Activated effector memory CD4-positive, alpha-beta T cell treated with Interleukin-2 at 50 U/mL for 16 hours (primary cell): ENCODE data around the gene JAML.
"Not testable (repeated sequence)": the region's sequence is repeated elsewhere in the genome, so short reads cannot be mapped to it uniquely, and the experiment has no call there.

ENCODE experiments used
- DNase-seq: peaks from one replicate; pipeline ENCODE4 v3.0.0-alpha.2; 2020

JAML gene

DNA sequence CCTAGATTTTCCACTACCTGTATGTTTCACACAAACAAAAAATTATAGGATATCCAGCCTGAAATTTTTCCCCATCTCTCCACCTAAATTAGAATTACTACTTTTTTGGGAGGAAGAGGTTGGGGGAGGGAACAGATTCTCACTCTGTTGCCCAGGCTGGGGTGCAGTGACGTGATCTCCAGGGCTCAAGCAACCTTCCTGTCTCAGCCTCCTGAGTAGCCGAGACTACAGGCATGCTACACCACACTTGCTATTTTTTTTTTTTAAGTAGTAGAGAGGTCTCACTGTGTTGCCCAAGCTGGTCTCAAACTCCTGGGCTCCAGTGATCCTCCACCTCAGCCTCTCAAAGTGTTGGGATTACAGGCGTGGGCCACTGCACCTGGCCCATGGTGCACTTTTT, 9.5 kb downstream of the JAML start:
- DNase-seq: no peak

DNA sequence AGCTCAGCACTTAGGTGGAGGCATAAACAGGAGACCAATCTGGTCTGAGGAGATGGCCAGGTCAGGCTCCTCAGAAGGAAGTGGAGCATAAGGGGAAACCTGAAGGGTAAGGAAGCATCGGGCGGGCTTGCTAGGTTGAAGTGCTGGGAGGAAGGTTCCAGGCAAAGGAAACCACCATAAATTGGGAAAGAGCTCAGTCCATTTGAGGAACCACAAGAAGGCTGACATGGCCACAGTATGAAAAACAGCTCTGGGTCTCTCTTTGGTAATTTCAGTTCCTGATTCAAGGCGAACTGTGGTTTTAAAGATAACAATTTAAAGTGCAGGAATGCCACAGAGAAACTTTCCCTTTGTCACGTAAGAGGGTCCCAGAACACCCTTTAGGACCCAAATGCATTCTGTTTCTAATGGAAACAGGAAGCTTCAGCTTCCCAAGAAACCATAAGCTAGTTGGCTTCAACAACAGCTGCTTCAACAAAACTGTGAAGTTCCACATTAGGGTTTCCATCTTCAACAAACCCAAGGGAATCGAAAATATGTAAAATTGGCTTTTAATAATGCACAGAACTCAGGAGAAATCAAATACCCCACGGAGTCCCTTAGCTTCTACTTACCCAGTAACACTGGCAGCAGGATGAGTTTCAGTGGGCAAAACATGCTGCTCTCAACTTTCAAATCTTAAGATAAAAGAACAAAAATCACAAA, 10.4 kb downstream of the JAML start:
- DNase-seq: no peak

DNA sequence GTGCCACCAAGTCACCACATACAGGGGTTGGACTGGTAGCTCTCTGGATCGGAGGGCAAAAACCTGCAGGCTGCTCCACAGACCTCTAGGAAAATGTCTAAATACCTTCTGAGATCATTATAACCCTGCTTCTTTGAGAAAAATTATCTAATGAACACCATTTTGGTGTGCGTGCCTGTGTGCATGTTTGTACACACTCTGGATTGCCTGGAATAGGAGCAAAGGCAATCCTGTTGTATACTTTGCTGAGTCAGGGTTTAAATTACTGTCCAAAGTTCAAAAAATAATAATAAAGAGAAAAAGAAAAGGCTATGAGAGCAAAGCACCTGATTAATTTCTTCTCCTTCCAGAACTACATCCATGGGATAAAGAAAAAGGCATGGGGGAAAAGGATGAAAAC, 11.0 kb downstream of the JAML start:
- DNase-seq: no peak

DNA sequence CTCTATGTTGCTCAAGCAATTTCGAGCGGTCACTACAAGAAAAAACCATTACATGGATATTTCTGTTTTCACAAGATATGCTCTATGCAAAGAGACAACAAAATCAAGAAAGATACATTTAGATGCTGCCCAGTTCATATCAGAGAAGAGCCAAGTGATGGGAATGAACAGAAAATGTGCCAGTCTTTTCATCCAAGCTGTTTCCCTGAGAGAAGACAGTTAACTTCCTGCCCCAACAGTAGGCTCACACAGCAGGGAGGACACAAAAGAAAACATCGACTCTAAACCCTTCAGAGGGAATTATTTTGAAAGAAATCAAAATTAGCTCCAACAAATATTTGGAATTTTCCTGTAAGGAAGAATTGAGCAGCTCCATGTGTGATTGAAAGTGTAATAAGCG, 11.6 kb downstream of the JAML start:
- DNase-seq: no peak

DNA sequence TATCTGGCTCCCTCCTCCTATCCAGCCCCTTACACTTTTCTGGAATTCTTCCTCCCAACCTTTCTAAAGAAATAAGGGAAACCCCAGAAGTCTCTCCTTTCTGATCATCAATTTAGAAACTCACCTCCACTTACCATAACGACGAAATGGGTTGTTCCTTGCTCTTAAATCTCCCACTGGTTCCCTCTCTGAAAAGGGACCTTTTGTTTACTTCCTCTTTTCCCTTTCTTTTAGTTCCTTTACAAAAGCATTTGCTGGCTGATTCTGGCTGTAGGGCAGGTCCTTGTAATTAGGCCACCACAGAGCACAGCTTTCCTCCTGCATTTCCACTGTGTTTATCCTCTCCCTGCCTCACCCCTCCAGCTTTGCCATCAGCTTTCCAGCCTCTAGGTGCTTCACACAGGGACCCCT, 12.0 kb downstream of the JAML start:
- DNase-seq: no peak

DNA sequence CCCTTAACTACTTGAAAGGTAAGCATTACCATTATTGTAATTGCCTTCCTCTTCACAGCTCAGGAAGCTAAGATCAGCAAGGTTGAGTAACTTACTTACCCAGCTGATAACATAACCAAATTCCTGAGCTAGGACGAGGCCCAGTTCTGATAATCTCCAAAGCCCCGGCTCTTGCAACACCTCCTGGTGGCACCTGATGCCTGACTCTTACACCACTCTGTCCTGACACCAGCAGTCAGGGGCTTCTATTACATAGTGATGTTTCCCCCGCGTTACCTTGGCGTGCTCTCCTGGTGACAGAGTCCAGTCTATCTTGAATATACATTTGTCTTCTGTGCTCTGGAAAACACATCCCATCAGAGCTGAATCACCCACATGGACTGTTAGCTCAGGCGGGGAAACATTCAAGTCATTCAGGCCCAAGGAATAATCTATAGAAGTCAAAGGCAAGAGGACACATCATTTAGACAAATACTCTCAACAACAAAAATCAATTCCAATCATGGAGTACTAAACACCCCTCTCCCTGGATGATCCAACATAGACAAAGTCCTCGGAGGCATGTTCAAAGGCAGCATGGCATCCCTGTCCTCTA, 12.6 kb downstream of the JAML start:
- DNase-seq: no peak

DNA sequence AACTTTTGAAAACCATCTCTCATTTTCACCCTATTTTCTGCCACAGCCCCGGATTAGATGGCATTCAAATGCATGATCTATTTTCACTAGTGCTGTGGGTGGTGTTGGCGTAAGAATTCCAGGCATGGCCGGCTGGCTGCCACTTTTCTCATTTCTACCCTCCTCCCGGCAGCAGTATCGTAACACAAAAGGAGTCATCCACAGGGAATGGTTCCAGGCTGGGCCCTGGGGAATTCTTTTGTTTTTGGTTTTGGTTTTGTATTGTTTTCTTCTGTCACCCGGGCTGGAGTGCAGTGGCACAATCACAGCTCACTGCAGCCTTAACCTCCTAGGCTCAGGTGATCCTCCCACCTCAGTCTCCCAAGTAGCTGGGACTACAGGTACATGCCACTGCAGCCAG, 13.8 kb downstream of the JAML start:
- no peak for DNase-seq

DNA sequence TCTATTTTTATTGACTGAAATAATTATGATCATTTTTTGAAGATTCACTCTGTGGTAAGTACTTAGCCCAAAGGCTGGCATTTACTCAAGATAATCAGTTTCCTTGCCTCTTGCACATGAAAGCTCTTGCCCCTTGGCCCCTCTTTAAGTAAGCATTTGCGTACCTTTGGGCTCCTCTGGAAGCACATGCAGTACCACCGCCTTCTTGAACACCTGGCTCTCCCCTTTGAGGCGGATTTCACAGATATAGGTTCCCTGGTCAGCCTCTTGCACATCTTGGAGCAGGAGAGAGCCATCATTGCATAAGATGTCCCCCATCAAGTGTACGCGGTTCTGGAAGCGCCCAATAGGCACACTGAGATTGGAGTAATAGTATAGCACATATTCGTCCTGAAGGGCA, 14.5 kb downstream of the JAML start:
- no peak for DNase-seq

DNA sequence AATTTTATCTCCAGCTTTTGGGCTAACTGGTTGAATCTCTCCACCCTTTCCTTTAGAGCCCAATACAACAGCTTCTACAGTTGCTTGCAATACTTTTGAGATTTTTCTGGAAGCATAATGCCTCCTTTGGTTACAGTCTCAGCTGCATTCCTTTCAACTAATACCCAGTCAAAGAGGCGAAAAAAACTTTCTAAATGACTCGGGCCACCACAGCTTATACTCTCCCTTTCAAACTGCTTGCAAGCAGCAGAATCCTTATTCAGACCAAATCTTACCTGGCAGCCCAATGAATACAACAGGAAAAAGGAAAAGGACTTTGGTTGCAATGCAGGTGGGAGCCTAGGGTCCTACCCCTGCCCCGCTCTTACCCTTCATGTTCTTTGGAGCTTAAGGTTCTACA, 15.8 kb downstream of the JAML start:
- no peak for DNase-seq

DNA sequence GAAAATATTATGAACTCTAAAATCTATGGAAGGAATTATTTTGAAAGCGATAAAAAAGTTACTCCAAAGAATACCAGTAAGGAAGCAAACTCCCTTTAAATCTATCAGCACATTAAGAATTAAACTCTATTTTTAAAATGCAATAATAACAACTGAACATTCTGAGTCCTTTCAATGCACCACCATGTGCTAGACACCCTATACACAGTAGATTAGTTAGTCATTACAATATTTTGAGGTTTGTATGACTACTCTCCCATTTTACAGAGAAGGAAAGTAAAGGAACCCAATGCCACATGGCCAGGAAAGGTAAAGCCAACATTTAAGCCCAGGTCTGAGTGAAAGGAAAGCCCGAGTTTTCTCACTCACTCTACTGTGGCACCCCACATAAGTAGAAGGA, 17.7 kb downstream of the JAML start:
- DNase-seq: no peak

DNA sequence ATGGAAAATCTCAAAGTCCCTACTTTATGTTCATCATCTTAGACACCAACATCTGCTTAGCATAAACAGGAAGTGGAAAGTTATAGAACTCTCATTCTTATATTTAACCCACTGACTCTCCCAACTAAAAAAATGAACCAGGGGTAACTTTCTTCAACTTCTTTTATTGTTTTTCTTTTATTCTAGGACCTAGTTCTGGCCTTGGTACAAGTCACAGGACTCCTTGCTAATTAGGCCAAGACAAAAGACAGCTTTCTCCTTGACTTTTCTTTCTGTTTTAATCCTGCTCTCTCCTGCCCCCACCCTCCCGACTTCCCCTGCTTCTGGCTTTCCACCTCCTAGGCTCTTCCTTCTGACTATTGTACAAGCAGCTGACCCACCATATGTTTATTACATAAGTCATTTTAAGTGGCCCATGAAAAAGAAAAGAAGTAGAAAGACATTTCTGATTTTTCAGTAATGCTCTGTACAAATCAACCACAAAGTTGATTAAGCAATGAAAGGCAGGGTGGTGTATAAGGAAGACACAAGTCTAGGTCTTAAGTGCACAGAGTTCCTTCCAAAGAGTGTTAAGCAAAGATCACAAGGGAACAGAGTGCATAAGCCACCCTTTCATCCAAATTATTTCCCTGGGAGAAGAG, 18.3 kb downstream of the JAML start:
- DNase-seq: no peak

DNA sequence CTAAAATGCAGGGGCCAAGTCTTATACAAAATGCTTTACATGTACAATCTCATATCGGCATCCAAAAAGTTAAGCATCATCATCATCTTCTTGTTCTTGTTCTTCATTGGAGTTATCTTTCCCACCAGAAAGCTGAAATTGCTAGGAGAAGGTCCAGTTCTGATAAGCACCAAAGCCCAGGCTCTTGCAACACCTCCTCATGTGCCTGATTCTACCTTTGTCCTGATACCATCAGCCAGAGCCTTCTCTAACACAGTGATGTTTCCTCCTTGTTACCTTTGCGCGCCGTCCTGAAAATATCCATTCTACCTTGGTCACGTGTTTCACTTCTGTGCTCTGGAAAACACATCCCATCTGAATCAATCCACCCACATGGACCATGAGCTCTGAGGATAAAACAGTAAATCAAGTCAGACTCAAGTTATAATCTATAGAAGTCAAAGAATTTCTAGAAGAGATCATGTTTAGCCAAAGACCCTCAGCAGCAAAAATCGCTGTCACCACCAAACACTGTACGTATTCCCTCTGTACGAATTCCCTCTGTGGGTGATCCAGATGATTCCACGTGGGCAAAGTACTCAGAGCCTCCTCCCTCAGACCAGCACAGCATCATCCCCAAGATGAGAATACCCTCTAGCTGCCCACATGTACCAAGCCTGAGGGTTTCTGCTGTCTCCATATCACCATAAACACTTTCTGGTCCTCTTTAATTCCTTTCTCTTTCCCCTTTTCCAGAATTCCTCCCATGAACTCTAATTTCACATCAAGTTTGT, 19.0 kb downstream of the JAML start:
- DNase-seq: no peak

DNA sequence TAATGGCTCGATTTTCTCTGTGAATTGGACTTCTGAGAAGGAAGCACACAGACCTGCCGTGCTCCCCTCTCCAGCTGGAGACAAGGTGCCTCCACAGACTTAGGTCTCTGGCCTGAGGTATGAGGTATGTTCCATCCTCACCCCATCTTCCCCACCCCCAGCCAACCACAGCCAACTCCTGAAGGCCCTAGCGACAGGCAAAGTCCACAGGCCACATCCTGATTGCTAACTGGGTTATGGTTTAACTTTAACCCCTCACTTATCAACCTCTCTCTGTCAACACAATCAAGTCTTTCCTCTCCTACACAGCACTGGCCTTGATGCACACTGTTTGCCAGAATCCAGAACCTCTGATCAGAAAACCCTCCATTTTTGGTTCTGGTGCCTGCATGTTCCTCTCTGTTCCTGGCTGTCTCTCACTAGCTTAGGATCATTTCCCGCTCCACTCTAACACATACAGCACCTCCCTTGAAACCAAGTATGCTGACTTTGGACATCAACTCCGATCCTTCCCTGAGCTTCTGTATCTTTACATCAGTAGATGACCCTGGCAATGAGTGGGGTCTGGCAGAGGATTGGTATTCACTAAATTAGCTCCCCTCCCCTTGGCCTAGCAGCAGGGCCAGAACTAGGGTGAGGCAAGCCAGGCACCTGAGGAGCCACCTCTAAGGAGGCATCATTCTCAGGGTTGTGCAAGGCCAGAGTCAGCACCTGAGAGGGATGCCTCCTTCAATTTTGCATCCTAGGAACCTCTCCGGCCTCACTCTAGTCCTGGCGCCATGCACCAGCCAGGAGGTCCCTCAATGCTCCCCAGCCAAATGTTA, 22.0 kb downstream of the JAML start:
- peak; percentile 64 for DNase-seq

DNA sequence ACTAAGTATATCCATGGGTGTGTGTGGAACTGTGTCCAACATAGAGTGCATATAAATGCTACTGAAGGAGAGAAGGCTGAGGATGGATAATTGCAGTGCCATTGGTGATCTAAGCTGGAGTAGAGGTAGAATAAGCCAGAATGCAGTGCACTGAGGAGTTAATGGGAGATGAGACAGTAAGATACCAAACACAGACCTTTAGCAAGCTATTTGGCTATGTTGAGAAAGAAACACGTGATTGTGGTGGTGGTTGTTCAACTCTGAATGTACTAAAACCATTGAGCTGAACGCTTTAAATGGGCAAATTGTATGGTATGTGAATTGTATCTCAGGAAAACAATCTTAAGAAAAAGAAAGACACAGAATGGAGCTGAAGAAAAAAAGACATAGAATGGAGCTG, 22.8 kb downstream of the JAML start:
- DNase-seq: no peak

DNA sequence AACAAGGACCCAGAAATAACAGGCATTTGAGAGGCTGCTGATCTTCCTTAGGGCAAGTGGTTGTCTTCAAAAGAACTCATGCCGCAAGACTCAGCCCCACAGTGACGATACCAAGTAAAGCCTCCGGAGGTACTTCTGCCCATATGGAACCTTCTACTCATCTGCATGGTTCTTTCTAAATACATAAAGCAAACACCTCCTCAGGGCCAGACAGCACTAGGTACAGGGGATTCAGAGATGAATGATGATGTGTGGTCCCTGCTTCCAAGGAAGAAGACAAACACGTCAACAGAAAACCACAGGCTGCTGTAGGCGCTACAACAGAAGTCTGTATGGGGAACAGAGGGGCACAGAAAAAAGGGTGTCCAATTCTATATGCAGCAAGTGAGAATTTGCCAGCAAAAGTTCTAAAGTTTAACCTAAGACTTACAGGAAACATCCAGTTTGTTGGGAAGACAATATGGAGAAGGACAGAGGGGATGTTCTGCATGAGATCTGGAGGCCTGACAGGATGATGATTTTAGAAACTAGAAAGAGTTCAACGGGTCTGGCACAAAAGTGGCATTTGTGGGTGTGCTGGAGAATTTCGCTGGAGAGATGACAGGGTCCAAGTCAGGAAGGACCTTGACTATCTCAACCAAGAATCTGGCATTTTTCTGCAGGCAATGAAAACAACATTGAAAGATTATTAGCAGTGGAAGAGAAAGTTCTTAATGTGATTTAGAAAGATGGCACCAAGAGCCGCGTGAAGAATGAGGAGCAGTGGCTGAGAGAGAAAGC, 23.7 kb downstream of the JAML start:
- DNase-seq: no peak

DNA sequence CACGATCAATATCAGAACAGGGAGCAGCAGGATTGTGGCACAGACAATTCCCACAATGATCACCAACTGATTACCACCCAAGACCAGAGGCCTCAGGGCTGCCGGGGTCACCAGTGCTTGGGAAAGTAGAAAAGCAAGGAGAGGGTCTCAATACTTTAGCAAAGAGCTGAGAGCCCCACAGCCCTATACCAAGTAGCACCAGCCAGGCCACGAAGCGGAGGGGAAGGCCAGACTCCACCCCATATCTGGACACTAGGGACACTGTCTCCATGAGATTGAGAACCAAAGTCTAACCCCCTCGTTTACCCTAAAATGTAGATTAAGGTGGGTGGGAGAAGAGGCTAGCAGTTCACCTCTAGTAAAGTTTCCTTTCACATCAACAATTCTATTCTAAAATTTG, 24.3 kb downstream of the JAML start:
- no peak for DNase-seq

DNA sequence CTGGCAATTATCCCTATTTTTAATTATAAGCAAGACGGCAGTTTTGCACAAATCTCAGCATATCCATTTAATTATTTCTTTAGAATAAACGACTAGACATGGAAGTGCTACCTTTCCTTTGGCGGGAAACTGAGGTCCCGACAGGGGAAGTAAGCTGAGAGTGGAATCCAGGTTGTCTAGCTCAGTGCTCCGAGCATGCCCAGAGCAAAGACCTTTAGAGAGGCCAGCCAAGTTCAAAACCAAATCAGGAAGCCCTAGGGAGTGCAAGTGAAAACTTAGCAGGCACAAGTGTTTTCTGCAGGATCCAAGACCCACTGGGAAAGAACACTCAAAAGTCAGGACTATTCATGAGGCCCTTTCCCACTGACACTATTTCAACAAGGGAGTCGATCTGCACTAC, 25.7 kb downstream of the JAML start:
- DNase-seq: no peak

DNA sequence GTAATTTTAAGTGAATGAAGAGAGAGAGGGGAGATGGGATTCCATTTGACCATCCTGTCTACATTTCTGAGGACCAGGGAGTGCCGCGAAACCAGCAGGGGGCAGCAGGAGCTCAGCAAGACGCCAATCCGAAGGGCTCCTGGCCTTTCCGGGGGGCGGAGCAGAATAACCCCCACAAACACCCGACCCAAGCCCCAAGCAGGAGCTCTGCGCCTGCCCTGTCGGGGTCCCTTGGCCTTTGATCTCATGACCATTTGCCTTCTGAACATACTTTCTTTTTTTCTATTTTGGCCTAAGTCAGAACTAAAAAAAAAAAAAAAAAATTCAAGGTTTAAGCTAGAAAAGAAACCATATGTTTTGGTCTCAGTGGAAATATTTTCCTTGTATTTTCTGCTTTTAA, 26.4 kb downstream of the JAML start:
- peak; percentile 64 for DNase-seq

DNA sequence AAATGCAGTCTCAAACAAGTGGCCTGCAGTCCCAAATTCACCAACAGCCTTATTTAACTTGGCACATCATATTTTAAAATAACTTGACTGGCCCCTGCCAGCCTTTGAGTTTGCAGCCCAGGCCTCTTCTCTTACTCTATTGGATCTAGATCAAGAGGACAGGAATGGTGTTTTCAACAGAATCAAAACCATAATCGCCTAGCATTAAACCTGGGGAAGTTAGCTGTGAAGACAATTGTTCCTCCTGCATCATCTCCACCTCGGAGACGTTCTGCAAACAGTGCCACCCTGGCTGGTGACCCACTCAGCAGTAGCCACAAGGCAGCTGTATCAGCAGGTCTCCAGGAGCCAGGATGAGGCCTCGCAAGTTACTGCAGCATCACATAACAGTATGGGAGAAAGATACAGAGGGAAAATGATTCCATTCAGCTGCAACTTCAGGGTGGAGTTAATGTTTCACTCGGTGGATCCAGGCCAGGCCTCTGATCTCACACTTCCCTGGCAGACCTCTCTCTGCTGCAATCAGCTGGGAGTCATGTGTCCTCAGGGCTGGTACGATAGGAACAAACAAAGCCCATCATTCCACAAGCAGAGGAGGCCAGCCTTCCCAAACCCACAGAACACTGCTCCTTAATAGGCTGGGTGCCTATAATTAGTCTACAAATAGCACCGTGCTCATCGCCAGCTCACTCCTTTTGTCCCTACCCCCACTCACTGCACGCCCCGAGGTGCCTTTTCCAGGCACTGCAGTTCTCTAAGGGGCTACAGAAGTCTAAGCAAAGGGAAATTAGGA, 29.8 kb downstream of the JAML start:
- DNase-seq: no peak

DNA sequence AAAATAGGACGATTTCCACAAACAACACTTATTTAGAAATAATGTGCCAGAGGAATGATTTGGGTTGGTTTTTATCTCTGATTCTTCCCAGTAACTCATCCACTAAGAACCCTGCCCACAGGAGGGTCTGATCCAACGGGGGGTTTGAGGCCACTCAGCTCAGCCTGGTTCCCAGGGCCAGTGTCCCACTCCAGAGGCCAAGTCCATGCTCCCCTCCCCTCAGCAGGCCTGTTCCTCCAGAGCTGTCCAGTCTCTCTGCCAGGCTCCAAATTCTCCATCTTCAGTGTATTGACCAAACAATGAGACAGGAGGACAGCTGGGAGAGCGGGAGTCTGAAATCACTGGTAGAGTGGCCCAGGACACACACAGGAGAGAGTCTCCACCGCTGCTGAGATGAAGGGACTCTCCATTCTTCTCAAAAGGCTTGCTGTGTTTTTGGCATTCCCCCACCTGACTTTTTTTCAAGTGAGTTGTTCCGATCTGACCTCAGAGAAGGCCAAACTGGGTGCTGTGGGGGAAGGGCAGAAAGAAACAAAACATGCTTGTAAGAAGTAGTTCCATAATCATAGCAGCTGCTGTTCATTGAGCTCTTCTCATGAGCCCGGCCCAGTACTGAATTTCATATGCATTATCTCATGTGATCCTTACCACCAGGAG, 30.8 kb downstream of the JAML start:
- DNase-seq: no peak

DNA sequence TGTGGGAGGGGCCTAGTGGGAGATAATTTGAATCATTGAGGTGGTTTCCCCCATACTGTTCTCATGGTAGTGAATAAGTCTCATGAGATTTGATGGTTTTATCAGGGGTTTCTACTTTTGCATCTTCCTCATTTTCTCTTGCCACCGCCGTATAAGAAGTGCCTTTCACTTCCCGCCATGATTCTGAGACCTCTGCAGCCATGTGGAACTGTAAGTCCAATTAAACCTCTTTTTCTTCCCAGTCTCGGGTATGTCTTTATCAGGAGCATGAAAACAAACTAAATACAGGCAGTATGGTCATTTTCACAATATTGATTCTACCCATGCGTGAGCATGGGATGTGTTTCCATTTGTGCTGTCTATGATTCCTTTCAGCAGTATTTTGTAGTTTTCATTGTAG, 32.0 kb downstream of the JAML start:
- DNase-seq: not testable (repeated sequence)
